B cell (primary cell): ENCODE measurements around the gene NAGLU. TPM values are rescaled to one million over a fixed set of nuclear protein-coding genes. Genes with fewer than 3 reads are reported as not detected.
"Not testable (repeated sequence)": the region's sequence is repeated elsewhere in the genome, so short reads cannot be mapped to it uniquely, and the experiment has no call there.

Source experiments
- ATAC-seq: fragments of 200-7000 bp; cut with Tn5 transposase; one replicate; pipeline ENCODE4 v1.10.0; 2021; ENCODE audit warnings: low read depth, mild to moderate bottlenecking, moderate number of reproducible peaks, moderate library complexity
- CTCF ChIA-PET: fragments of 350-600 bp; sonication (Branson Sonifier 250); formaldehyde crosslinking; loops from one replicate; lab custom pipeline; 2021; ENCODE audit warnings: antibody characterized with exemption, inconsistent platforms; lab: Charles Lee
- POLR2A ChIA-PET: fragments of 350-600 bp; sonication (Branson Sonifier 250); formaldehyde crosslinking; loops from one replicate; lab custom pipeline; 2021; ENCODE audit warnings: antibody characterized with exemption; lab: Charles Lee
- DNase-seq: peaks from one replicate; pipeline ENCODE4 v3.0.0; 2013
- H2AFZ ChIP-seq: 2 replicates; pipeline ENCODE4 v1.6.1; 2012; ENCODE audit warnings: mild to moderate bottlenecking, low read depth, low read length; ENCODE audit not compliant: insufficient read depth, poor library complexity, severe bottlenecking
- H3K27ac ChIP-seq, 2 donors: 1 replicate in 1 of 2; 2 replicates in 1 of 2; pipeline ENCODE4 v1.5.1; 2012 to 2013; ENCODE audit warnings: low read length in 2 of 2, mild to moderate bottlenecking in 2 of 2, moderate library complexity in 1 of 2
- H3K27me3 ChIP-seq, 4 experiments: fragments of 200-600 bp in 1 of 4; sonication (generic) in 1 of 4; replicated peaks in 1 of 4; 1 replicate in 2 of 4; 2 replicates in 2 of 4; pipeline versions ENCODE4 v1.6.1 to v1.7.0; 2013 to 2016; ENCODE audit warnings: low read length in 3 of 4, mild to moderate bottlenecking in 2 of 4, mixed read lengths in 1 of 4, moderate library complexity in 1 of 4; ENCODE audit not compliant: insufficient read depth in 4 of 4, control insufficient read depth in 3 of 4; ENCODE audit errors: control extremely low read depth in 1 of 4
- H3K36me3 ChIP-seq, 2 experiments: replicated peaks in 1 of 2; 1 replicate in 1 of 2; 2 replicates in 1 of 2; pipeline versions ENCODE4 v1.6.1 to v1.7.1; 2013; ENCODE audit warnings: low read length in 1 of 2; ENCODE audit not compliant: insufficient read depth in 2 of 2, control insufficient read depth in 1 of 2; ENCODE audit errors: control extremely low read depth in 1 of 2, extremely low read depth in 1 of 2
- H3K4me1 ChIP-seq, 2 donors: fragments of 200-600 bp in 1 of 2; sonication (generic) in 1 of 2; 1 replicate in 1 of 2; 2 replicates in 1 of 2; pipeline versions ENCODE4 v1.5.1 to v1.6.1; 2013 to 2017; ENCODE audit warnings: low read length in 2 of 2; ENCODE audit not compliant: control insufficient read depth in 2 of 2, insufficient read depth in 2 of 2
- H3K4me2 ChIP-seq: replicated peaks from 2 replicates; pipeline ENCODE3; 2012; ENCODE audit warnings: mild to moderate bottlenecking, low read depth, low read length; ENCODE audit not compliant: poor library complexity, severe bottlenecking
- H3K4me3 ChIP-seq, 5 experiments: fragments of 200-600 bp in 1 of 5; sonication (generic) in 1 of 5; 1 replicate in 3 of 5; 2 replicates in 2 of 5; pipeline versions ENCODE4 v1.5.1 to v1.7.0; 2011 to 2016; ENCODE audit warnings: low read length in 4 of 5, mild to moderate bottlenecking in 4 of 5, low read depth in 2 of 5, control low read depth in 1 of 5, moderate library complexity in 1 of 5; ENCODE audit not compliant: insufficient read depth in 1 of 5; ENCODE audit errors: control extremely low read depth in 1 of 5, extremely low read depth in 1 of 5
- H3K79me2 ChIP-seq: fragments of 200-600 bp; sonication (generic); one replicate; pipeline ENCODE4 v1.6.0; 2016; ENCODE audit warnings: low read length; ENCODE audit not compliant: control insufficient read depth, insufficient read depth
- H3K9ac ChIP-seq: fragments of 200-600 bp; sonication (generic); 2 replicates; pipeline ENCODE4 v1.6.1; 2017; ENCODE audit warnings: mild to moderate bottlenecking, low read length, moderate library complexity
- H3K9me3 ChIP-seq, 3 donors: one replicate each; pipeline versions ENCODE4 v1.6.1 to v1.7.1; 2013; ENCODE audit warnings: low read length in 2 of 3; ENCODE audit not compliant: control insufficient read depth in 2 of 3, insufficient read depth in 1 of 3; ENCODE audit errors: control extremely low read depth in 1 of 3
- H4K20me1 ChIP-seq: 2 replicates; pipeline ENCODE4 v1.6.0; 2012; ENCODE audit warnings: mild to moderate bottlenecking, low read length; ENCODE audit not compliant: insufficient read depth, control insufficient read depth, poor library complexity, severe bottlenecking
- H3K27ac Mint-ChIP-seq: one replicate; pipeline ENCODE4 v1.8.0; 2021; ENCODE audit warnings: mixed read lengths
- H3K27me3 Mint-ChIP-seq: one replicate; pipeline ENCODE4 v1.8.0; 2021; ENCODE audit warnings: mixed read lengths
- H3K4me1 Mint-ChIP-seq: one replicate; pipeline ENCODE4 v1.8.0; 2021; ENCODE audit warnings: mixed read lengths
- H3K4me3 Mint-ChIP-seq: one replicate; pipeline ENCODE4 v1.8.0; 2021; ENCODE audit warnings: mixed read lengths
- H3K9me3 Mint-ChIP-seq: one replicate; pipeline ENCODE4 v1.8.0; 2022; ENCODE audit warnings: mixed read lengths; ENCODE audit not compliant: insufficient read depth
- CTCF ChIP-seq: fragments of 200-600 bp; IDR thresholded peaks from one replicate; pipeline ENCODE4 v1.8.0; 2022; ENCODE audit warnings: antibody characterized with exemption, mild to moderate bottlenecking
- EZH2 ChIP-seq: IDR thresholded peaks from 2 replicates; pipeline ENCODE4 v1.6.1; 2012; ENCODE audit warnings: borderline replicate concordance, low read depth, mild to moderate bottlenecking, moderate library complexity, low read length; ENCODE audit not compliant: insufficient read depth, poor library complexity, severe bottlenecking
- WGBS: methylation state at CpG from one replicate; pipeline ENCODE4 v1.1.5; 2013; ENCODE audit warnings: missing lambda C conversion rate; ENCODE audit not compliant: insufficient coverage; 5-methylcytosine and 5-hydroxymethylcytosine counted together
- intact Hi-C: fragments of 100-400 bp; cut with micrococcal nuclease; formaldehyde crosslinking; loops from one replicate; pipeline ENCODE4 v1.10.0; 2022
- polyA plus RNA-seq: library from polyadenylated mRNA; depleted of rRNA; stranded (reverse); fragments of >200 nt; gene quantifications from 2 replicates; pipeline ENCODE4 v1.2.3, GENCODE V29; 2012
- total RNA-seq, 2 donors: library from RNA; stranded (reverse); fragments of 120-200 nt in 1 of 2; gene quantifications; 1 replicate in 1 of 2; 2 replicates in 1 of 2; pipeline versions ENCODE4 v1.2.3 to v1.2.4, GENCODE V29; 2013 to 2022

The NAGLU gene
- total and polyA plus RNA-seq, 2 donors (not counting 1 experiment from before 2014, with no cell fraction given) = 44.8 to 52.4 TPM

- H3K27me3 Mint-ChIP-seq = no peaks in the 10 kb centered on the region
Observed at GRCh38 chr17:42555122-42555622, 19.1 kb downstream of the NAGLU start.

GRCh38 chr17:42555961-42556617 lies 20.0 kb downstream of the NAGLU start:
- H3K9me3 Mint-ChIP-seq, H3K27me3 Mint-ChIP-seq, CTCF ChIA-PET, H3K36me3 ChIP-seq, ATAC-seq, H3K27ac ChIP-seq, H3K9ac ChIP-seq, H3K4me3 ChIP-seq, DNase-seq, H2AFZ ChIP-seq, H4K20me1 ChIP-seq, POLR2A ChIA-PET, H3K9me3 ChIP-seq, H3K27me3 ChIP-seq, H3K4me2 ChIP-seq: not testable (repeated sequence)
- Mint-ChIP-seq H3K27ac (peak overlapping the region; percentile 73), H3K4me3 (peak overlapping the region; percentile 96), H3K4me1 (peaks cover 19% of the 10 kb centered on the region)
- peaks cover 22% of the 10 kb centered on the region for H3K79me2 ChIP-seq
- intact Hi-C loops = loop anchor here (2.0 kb wide), 1 partner anchor 19 kb away; the partner anchor contains the start of gene NAGLU
- 71% methylated on average over 5 of the region's 5 CpGs for WGBS
- peaks cover 15 to 27% of the 10 kb centered on the region in 2 donors for H3K4me1 ChIP-seq

More at GRCh38 chr17:42555122-42555622, 19.1 kb downstream of the NAGLU start:
- H3K4me1 ChIP-seq = peaks cover 15 to 27% of the 10 kb centered on the region in 2 donors
- no peaks in the 10 kb centered on the region for H3K9me3 ChIP-seq
- 60% methylated on average over 1 of the region's 4 CpGs for WGBS
- H3K9ac ChIP-seq = peak overlapping the region; percentile 88
- H3K4me2 ChIP-seq = peak overlapping the region; percentile 97
- peaks cover 6% of the 10 kb centered on the region for H4K20me1 ChIP-seq
- peak; percentile 3 for ATAC-seq
- Mint-ChIP-seq H3K4me3 (peak overlapping the region; percentile 96), H3K27ac (peak overlapping the region; percentile 98), H3K4me1 (peaks cover 20% of the 10 kb centered on the region), H3K9me3 (no peaks in the 10 kb centered on the region)
- no peak for TF ChIP-seq CTCF
- no peak for TF ChIP-seq EZH2
- DNase-seq = no peak
- POLR2A ChIA-PET = interaction anchor here (0.5 to 1.7 kb wide), 8 partner anchors 8 to 761 kb away, joined by 4 to 18 read pairs (median 6); partner anchors contain the start of genes COASY, MLX, NAGLU and PSMC3IP
- intact Hi-C loops = loop anchor here (2.0 kb wide), 1 partner anchor 18 kb away; the partner anchor contains the start of gene NAGLU
- H2AFZ ChIP-seq = peak overlapping the region; percentile 84
- H3K4me3 ChIP-seq = peak overlapping the region; percentile 61 to 99 (median 90)
- H3K36me3 ChIP-seq = no peaks in the 10 kb centered on the region
- H3K27ac ChIP-seq = peak overlapping the region; percentile 88 to 96
- H3K79me2 ChIP-seq = peaks cover 17% of the 10 kb centered on the region
- H3K27me3 ChIP-seq = no peaks in the 10 kb centered on the region
- CTCF ChIA-PET = interaction anchor here (1.0 to 2.7 kb wide), 7 partner anchors 10 to 31 kb away, joined by 3 to 17 read pairs (median 4); partner anchors contain the start of genes MLX, NAGLU and PSMC3IP
